Ishikawa (cell line): ENCODE data around the gene CCDC88C.

Source experiments
- CEBPB ChIP-seq: IDR thresholded peaks from 2 replicates; pipeline ENCODE4 v1.6.1; 2012
- CREB1 ChIP-seq: IDR thresholded peaks from 2 replicates; pipeline ENCODE4 v1.6.1; 2012; ENCODE audit warnings: low read depth
- EGR1 ChIP-seq: IDR thresholded peaks from 2 replicates; pipeline ENCODE4 v1.6.1; 2012
- EP300 ChIP-seq: IDR thresholded peaks from 2 replicates; pipeline ENCODE4 v1.6.1; 2012; ENCODE audit warnings: borderline replicate concordance
- FOXM1 ChIP-seq: IDR thresholded peaks from 2 replicates; pipeline ENCODE4 v1.6.1; 2012; ENCODE audit warnings: low read depth, borderline replicate concordance
- MAX ChIP-seq: IDR thresholded peaks from 2 replicates; pipeline ENCODE4 v1.6.1; 2012
- NFIC ChIP-seq: IDR thresholded peaks from 2 replicates; pipeline ENCODE4 v1.6.1; 2012
- RAD21 ChIP-seq: IDR thresholded peaks from 2 replicates; pipeline ENCODE4 v1.6.1; 2012; ENCODE audit warnings: low read depth
- REST ChIP-seq: IDR thresholded peaks from 2 replicates; pipeline ENCODE4 v1.6.1; 2012; ENCODE audit warnings: low read depth, mild to moderate bottlenecking
- TAF1 ChIP-seq: IDR thresholded peaks from 2 replicates; pipeline ENCODE4 v1.6.1; 2012; ENCODE audit warnings: low read depth, mild to moderate bottlenecking
- TCF12 ChIP-seq: IDR thresholded peaks from 2 replicates; pipeline ENCODE4 v1.6.1; 2012; ENCODE audit warnings: low read depth
- TEAD4 ChIP-seq: IDR thresholded peaks from 2 replicates; pipeline ENCODE4 v1.6.1; 2012
- USF1 ChIP-seq: IDR thresholded peaks from 2 replicates; pipeline ENCODE4 v1.6.1; 2012
- YY1 ChIP-seq: IDR thresholded peaks from 2 replicates; pipeline ENCODE4 v1.6.1; 2012; ENCODE audit warnings: low read depth
- ZBTB7A ChIP-seq: IDR thresholded peaks from 2 replicates; pipeline ENCODE4 v1.6.1; 2012; ENCODE audit warnings: low read depth

The CCDC88C gene

GRCh38 chr14:91293281-91293680, 124.3 kb downstream of the CCDC88C start:
- TF ChIP-seq RAD21: no peak
- TF ChIP-seq EP300: no peak
- no peak for TF ChIP-seq USF1
- no peak for TF ChIP-seq FOXM1
- no peak for TF ChIP-seq ZBTB7A
- no peak for TF ChIP-seq YY1
- TF ChIP-seq REST: no peak
- no peak for TF ChIP-seq TAF1
- no peak for TF ChIP-seq MAX
- TF ChIP-seq NFIC: no peak
- no peak for TF ChIP-seq EGR1
- no peak for TF ChIP-seq CREB1
- no peak for TF ChIP-seq TCF12
- no peak for TF ChIP-seq CEBPB
- TF ChIP-seq TEAD4: no peak

GRCh38 chr14:91292491-91292890, 125.1 kb downstream of the CCDC88C start:
- TF ChIP-seq TAF1 (no peak), EGR1 (no peak), NFIC (no peak), ZBTB7A (no peak), FOXM1 (no peak), MAX (no peak), TEAD4 (no peak), TCF12 (no peak), REST (no peak), USF1 (no peak), YY1 (no peak)

GRCh38 chr14:91291786-91292405, 125.7 kb downstream of the CCDC88C start:
- TF ChIP-seq FOXM1: no peak
- TF ChIP-seq EGR1: no peak
- no peak for TF ChIP-seq CREB1
- TF ChIP-seq EP300: no peak

- TF ChIP-seq USF1 (no peak), REST (no peak), RAD21 (no peak), CREB1 (no peak), MAX (no peak), FOXM1 (no peak), TCF12 (no peak)
Observed at GRCh38 chr14:91290986-91291385, 126.6 kb downstream of the CCDC88C start.

GRCh38 chr14:91289464-91289863, 128.2 kb downstream of the CCDC88C start:
- TF ChIP-seq CREB1: no peak
- TF ChIP-seq TCF12: no peak
- TF ChIP-seq TEAD4: no peak
- TF ChIP-seq YY1: no peak
- TF ChIP-seq EGR1: no peak
- no peak for TF ChIP-seq USF1
- TF ChIP-seq CEBPB: no peak
- no peak for TF ChIP-seq REST
- TF ChIP-seq FOXM1: no peak
- no peak for TF ChIP-seq NFIC
- TF ChIP-seq EP300: no peak
- no peak for TF ChIP-seq RAD21
- TF ChIP-seq ZBTB7A: no peak
- TF ChIP-seq TAF1: no peak
- TF ChIP-seq MAX: no peak
